Upper lobe of right lung (tissue), 1 donor: ENCODE measurements around the gene MUCL1. TPM values are rescaled to one million over a fixed set of nuclear protein-coding genes. Genes with fewer than 3 reads are reported as not detected.

Source experiments
- ATAC-seq: fragments of 200-7000 bp; cut with Tn5 transposase; one replicate; pipeline ENCODE4 v1.9.1; 2020; ENCODE audit warnings: mild to moderate bottlenecking, moderate library complexity
- DNase-seq: peaks from one replicate; pipeline ENCODE4 v3.0.0-alpha.2; 2020
- H3K27ac ChIP-seq: fragments of 200-600 bp; one replicate; pipeline ENCODE4 v1.8.0; 2022
- H3K27me3 ChIP-seq: fragments of 200-600 bp; one replicate; pipeline ENCODE4 v1.8.0; 2022; ENCODE audit warnings: mild to moderate bottlenecking
- H3K36me3 ChIP-seq: fragments of 200-600 bp; one replicate; pipeline ENCODE4 v1.8.0; 2022
- H3K4me1 ChIP-seq: fragments of 200-600 bp; one replicate; pipeline ENCODE4 v1.8.0; 2022
- H3K4me3 ChIP-seq: fragments of 200-600 bp; one replicate; pipeline ENCODE4 v1.8.0; 2022; ENCODE audit warnings: mild to moderate bottlenecking
- H3K9me3 ChIP-seq: fragments of 200-600 bp; one replicate; pipeline ENCODE4 v1.8.0; 2022
- intact Hi-C: fragments of 100-400 bp; cut with DNase I; formaldehyde crosslinking; loops from one replicate; pipeline ENCODE4 v1.11.0; 2022
- total RNA-seq: library from RNA; stranded (reverse); fragmentation: NEBNext Ultra II Directional; extraction: Animal tissue kit (Norgen Biotek cat#: 25700); gene quantifications from one replicate; pipeline ENCODE4 v1.2.1, GENCODE V29; 2021
- TF ChIP-seq, protein P1 (sequence below): fragments of 200-600 bp; IDR thresholded peaks from one replicate; pipeline ENCODE4 v1.8.0; 2022; ENCODE audit warnings: antibody characterized with exemption
- donor health status: DM: no; HTN: yes; CAD: no; lungs with severe emphysema.

The MUCL1 gene
- total RNA-seq, 1 donor from 2014 or later, result not detected

DNA sequence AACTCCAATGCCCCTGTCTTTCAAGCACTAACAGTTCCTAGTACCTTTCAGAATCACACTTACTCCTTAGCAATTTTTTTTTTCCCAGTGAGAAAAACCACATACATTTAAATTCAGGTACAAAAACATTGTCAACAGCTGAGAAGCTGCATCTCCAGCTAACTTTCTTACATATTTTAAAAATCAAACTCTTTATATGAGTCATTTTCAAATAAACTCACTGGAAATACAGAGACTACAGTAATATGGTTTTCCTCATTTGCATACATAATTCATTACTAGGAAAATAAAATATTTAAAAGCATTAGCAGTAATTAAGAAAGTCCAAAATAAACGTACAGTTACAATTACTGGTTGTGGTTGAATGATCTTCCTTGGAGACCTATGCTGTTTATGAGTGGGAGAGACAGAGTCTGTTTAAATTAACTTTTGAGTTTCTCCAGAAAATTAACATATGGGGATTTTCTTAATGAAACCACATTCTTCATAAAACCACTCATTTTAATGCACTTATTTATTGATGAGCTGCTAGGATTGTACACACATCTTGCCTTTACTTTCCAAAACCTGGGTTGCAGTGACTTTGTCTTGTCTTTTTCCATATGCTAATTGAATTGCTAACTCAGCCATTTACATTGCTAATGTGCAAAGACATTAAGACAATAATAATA, 9.8 kb downstream of the MUCL1 start:
- TF ChIP-seq, protein P1, sequence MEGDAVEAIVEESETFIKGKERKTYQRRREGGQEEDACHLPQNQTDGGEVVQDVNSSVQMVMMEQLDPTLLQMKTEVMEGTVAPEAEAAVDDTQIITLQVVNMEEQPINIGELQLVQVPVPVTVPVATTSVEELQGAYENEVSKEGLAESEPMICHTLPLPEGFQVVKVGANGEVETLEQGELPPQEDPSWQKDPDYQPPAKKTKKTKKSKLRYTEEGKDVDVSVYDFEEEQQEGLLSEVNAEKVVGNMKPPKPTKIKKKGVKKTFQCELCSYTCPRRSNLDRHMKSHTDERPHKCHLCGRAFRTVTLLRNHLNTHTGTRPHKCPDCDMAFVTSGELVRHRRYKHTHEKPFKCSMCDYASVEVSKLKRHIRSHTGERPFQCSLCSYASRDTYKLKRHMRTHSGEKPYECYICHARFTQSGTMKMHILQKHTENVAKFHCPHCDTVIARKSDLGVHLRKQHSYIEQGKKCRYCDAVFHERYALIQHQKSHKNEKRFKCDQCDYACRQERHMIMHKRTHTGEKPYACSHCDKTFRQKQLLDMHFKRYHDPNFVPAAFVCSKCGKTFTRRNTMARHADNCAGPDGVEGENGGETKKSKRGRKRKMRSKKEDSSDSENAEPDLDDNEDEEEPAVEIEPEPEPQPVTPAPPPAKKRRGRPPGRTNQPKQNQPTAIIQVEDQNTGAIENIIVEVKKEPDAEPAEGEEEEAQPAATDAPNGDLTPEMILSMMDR, result no peak
- Histone ChIP-seq H3K27ac (no peak overlapping the region), H3K36me3 (no peaks in the 10 kb centered on the region), H3K4me3 (no peak overlapping the region), H3K27me3 (no peaks in the 10 kb centered on the region), H3K9me3 (no peaks in the 10 kb centered on the region), H3K4me1 (no peaks in the 10 kb centered on the region)
- intact Hi-C loops, result no loop called here
- no peak for DNase-seq
- ATAC-seq, result no peak

DNA sequence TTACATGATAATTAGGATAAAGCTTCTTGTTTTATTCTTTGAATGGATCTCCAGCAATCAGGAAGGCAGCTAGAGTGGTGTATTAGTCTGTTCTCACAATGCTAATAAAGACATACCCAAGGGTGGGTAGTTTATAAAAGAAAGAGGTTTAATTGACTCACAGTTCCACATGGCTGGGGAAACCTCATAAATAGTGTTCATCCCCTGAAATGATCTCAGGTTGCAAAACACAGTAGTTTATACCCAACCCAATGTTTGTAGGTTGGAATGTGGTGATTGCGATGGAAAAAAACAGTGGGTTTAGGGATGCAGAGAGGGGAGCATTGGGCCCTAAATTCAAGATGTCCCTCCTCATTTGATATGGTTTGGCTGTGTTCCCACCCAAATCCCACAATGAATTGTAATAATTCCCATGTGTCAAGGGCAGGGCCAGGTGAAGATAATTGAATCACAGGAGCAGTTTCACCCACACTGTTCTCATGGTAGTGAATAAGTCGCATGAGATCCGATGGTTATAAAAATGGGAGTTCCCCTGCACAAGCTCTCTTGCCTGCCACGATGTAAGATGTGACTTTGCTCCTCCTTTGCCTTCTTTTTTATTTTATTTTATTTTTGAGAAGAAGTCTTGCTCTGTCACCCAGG, 11.5 kb downstream of the MUCL1 start:
- Histone ChIP-seq H3K27ac (no peak overlapping the region), H3K36me3 (no peaks in the 10 kb centered on the region), H3K9me3 (no peaks in the 10 kb centered on the region), H3K4me3 (no peak overlapping the region), H3K4me1 (no peaks in the 10 kb centered on the region), H3K27me3 (no peaks in the 10 kb centered on the region)
- DNase-seq (no peak), ATAC-seq (no peak)
- intact Hi-C loops, result no loop called here
- TF ChIP-seq, protein P1, result no peak

- Histone ChIP-seq H3K4me3 (no peak overlapping the region), H3K9me3 (no peaks in the 10 kb centered on the region), H3K36me3 (no peaks in the 10 kb centered on the region), H3K4me1 (no peaks in the 10 kb centered on the region), H3K27me3 (no peaks in the 10 kb centered on the region), H3K27ac (no peak overlapping the region)
- intact Hi-C loops, result no loop called here
- TF ChIP-seq, protein P1, result no peak
- DNase-seq, result no peak
- ATAC-seq, result no peak
Measured at GRCh38 chr12:54868690-54869089, 14.4 kb downstream of the MUCL1 start.

- TF ChIP-seq, protein P1, result no peak
- H3K27me3 ChIP-seq, result no peaks in the 10 kb centered on the region
- H3K4me1 ChIP-seq, result no peaks in the 10 kb centered on the region
Measured at GRCh38 chr12:54870048-54870447, 15.7 kb downstream of the MUCL1 start.

DNA sequence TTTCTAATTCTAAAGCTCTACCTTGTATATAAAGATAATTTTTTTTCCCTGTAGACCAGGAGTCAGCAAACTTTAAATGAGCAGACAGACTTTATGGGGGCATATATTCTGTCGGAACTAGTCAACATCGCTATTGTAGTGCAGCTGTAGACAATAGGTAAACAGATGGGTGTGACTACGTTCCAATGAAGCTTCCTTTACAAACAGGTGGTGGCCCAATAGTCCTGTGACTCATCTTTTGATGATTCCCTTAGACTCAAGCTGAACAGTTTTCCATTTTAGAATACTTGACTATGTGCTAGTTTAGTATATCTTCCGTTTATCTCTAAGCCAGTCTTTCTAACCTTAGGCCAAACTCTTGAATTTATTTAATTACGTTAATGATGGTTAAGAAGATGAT, 16.3 kb downstream of the MUCL1 start:
- Histone ChIP-seq H3K4me3 (no peak overlapping the region), H3K4me1 (no peaks in the 10 kb centered on the region), H3K27me3 (no peaks in the 10 kb centered on the region), H3K9me3 (no peaks in the 10 kb centered on the region), H3K36me3 (no peaks in the 10 kb centered on the region), H3K27ac (no peak overlapping the region)
- intact Hi-C loops, result no loop called here
- no peak for ATAC-seq
- no peak for DNase-seq
- TF ChIP-seq, protein P1, result no peak

More at GRCh38 chr12:54870048-54870447, 15.7 kb downstream of the MUCL1 start:
- Histone ChIP-seq H3K27ac (no peak overlapping the region), H3K36me3 (no peaks in the 10 kb centered on the region), H3K9me3 (no peaks in the 10 kb centered on the region), H3K4me3 (no peak overlapping the region)
- ATAC-seq, result no peak
- no peak for DNase-seq
- intact Hi-C loops, result no loop called here
